Neural cell (in vitro differentiated cells): ENCODE results near the gene TRMO. TPM values are rescaled to one million over a fixed set of nuclear protein-coding genes. Genes with fewer than 3 reads are reported as not detected.

ENCODE experiments used
- H2AFZ ChIP-seq: fragments of 200-600, 300-800 bp; sonication (generic), shearing (Covaris generic); 2 replicates; pipeline ENCODE4 v1.6.0; 2014; ENCODE audit warnings: low read depth, mild to moderate bottlenecking, antibody characterized with exemption, low read length, moderate library complexity
- H3F3A ChIP-seq: fragments of 200-600 bp; shearing (Covaris generic); 2 replicates; pipeline ENCODE4 v1.6.1; 2016; ENCODE audit warnings: mild to moderate bottlenecking, moderate library complexity, mixed read lengths, antibody characterized with exemption, low read length; ENCODE audit not compliant: insufficient read depth, poor library complexity, severe bottlenecking
- H3K27ac ChIP-seq: fragments of 200-600, 300-800 bp; sonication (generic), shearing (Covaris generic); 2 replicates; pipeline ENCODE4 v1.5.1; 2014; ENCODE audit warnings: mild to moderate bottlenecking, low read length, moderate library complexity
- H3K27me3 ChIP-seq: fragments of 300-800, 200-600 bp; sonication (generic), shearing (Covaris generic); 2 replicates; pipeline ENCODE4 v1.6.0; 2014; ENCODE audit warnings: mild to moderate bottlenecking, low read depth, low read length, moderate library complexity; ENCODE audit not compliant: insufficient read depth
- H3K36me3 ChIP-seq: fragments of 300-800, 200-600 bp; sonication (generic), shearing (Covaris generic); 2 replicates; pipeline ENCODE4 v1.5.1; 2014; ENCODE audit warnings: mild to moderate bottlenecking, antibody characterized with exemption, low read length, moderate library complexity; ENCODE audit not compliant: insufficient read depth
- H3K4me2 ChIP-seq: fragments of 300-800, 200-600 bp; sonication (generic), shearing (Covaris generic); 2 replicates; pipeline ENCODE4 v1.6.0; 2014; ENCODE audit warnings: mild to moderate bottlenecking, low read length
- H3K4me3 ChIP-seq: fragments of 300-800, 200-600 bp; sonication (generic), shearing (Covaris generic); 2 replicates; pipeline ENCODE4 v1.5.1; 2014; ENCODE audit warnings: mild to moderate bottlenecking, low read length, moderate library complexity
- H3K79me2 ChIP-seq: fragments of 200-600 bp; shearing (Covaris generic); replicated peaks from 2 replicates; pipeline ENCODE4 v1.6.0; 2014; ENCODE audit warnings: mild to moderate bottlenecking, low read length, moderate library complexity; ENCODE audit not compliant: insufficient read depth
- H3K9ac ChIP-seq: fragments of 300-800, 200-600 bp; sonication (generic), shearing (Covaris generic); 2 replicates; pipeline ENCODE4 v1.6.1; 2016; ENCODE audit warnings: mild to moderate bottlenecking, low read length, mixed read lengths
- H3K9me2 ChIP-seq: fragments of 200-600 bp; shearing (Covaris generic); 2 replicates; pipeline ENCODE4 v1.6.1; 2016; ENCODE audit warnings: mild to moderate bottlenecking, low read length, mixed read lengths; ENCODE audit not compliant: insufficient read depth
- H3K9me3 ChIP-seq: fragments of 200-600, 300-800 bp; sonication (generic), shearing (Covaris generic); 2 replicates; pipeline ENCODE4 v1.6.1; 2016; ENCODE audit warnings: mild to moderate bottlenecking, mixed run types, low read length, moderate library complexity, mixed read lengths
- H4K20me1 ChIP-seq: fragments of 200-600 bp; shearing (Covaris generic); 2 replicates; pipeline ENCODE4 v1.6.1; 2016; ENCODE audit warnings: mild to moderate bottlenecking, mixed run types; ENCODE audit not compliant: insufficient read depth
- CTCF ChIP-seq: fragments of 450-650 bp; IDR thresholded peaks from 2 replicates; pipeline ENCODE4 v1.5.1; 2014; ENCODE audit warnings: antibody characterized with exemption, mild to moderate bottlenecking, moderate library complexity; ENCODE audit not compliant: poor library complexity, severe bottlenecking
- EP300 ChIP-seq: fragments of 450-650 bp; conservative IDR thresholded peaks from 2 replicates; pipeline ENCODE4 v1.6.1; 2014; ENCODE audit warnings: antibody characterized with exemption, mild to moderate bottlenecking, moderate library complexity; ENCODE audit not compliant: poor library complexity, severe bottlenecking
- EZH2 ChIP-seq: fragments of 200-600, 300-800 bp; shearing (Covaris generic), sonication (generic); IDR thresholded peaks from 2 replicates; pipeline ENCODE4 v1.6.1; 2014; ENCODE audit warnings: antibody characterized with exemption, low read length, borderline replicate concordance, mild to moderate bottlenecking; ENCODE audit not compliant: insufficient read depth, poor library complexity, severe bottlenecking
- MXI1 ChIP-seq: fragments of 450-650 bp; conservative IDR thresholded peaks from 2 replicates; pipeline ENCODE4 v1.6.1; 2014; ENCODE audit warnings: antibody characterized with exemption, mild to moderate bottlenecking; ENCODE audit not compliant: poor library complexity, severe bottlenecking
- POLR2AphosphoS5 ChIP-seq: IDR thresholded peaks from 2 replicates; pipeline ENCODE4 v1.6.1; 2012
- RAD21 ChIP-seq: fragments of 450-650 bp; conservative IDR thresholded peaks from 2 replicates; pipeline ENCODE4 v1.6.1; 2014; ENCODE audit warnings: antibody characterized with exemption, mild to moderate bottlenecking, moderate library complexity
- REST ChIP-seq: IDR thresholded peaks from 2 replicates; pipeline ENCODE4 v1.6.1; 2012; ENCODE audit warnings: borderline replicate concordance
- SMC3 ChIP-seq: fragments of 450-650 bp; conservative IDR thresholded peaks from 2 replicates; pipeline ENCODE4 v1.6.1; 2014; ENCODE audit warnings: antibody characterized with exemption, mild to moderate bottlenecking, moderate library complexity; ENCODE audit not compliant: poor library complexity
- TAF1 ChIP-seq: IDR thresholded peaks from 2 replicates; pipeline ENCODE4 v1.6.1; 2012; ENCODE audit warnings: low read depth
- polyA plus RNA-seq: library from polyadenylated mRNA; depleted of rRNA; stranded (reverse); fragments of >200 nt; gene quantifications from 2 replicates; pipeline ENCODE4 v1.2.3, GENCODE V29; 2014

TRMO gene
- polyA plus RNA-seq, 1 donor from 2014 or later = 15.4 TPM

GRCh38 chr9:97940741-97941140 is 18.4 kb upstream of the TRMO start:
- H3K36me3 ChIP-seq = no peaks in the 10 kb centered on the region
- H3K9me2 ChIP-seq = no peaks in the 10 kb centered on the region
- H3K9ac ChIP-seq = no peak overlapping the region
- H4K20me1 ChIP-seq = no peaks in the 10 kb centered on the region
- peaks cover 68% of the 10 kb centered on the region for H3K27me3 ChIP-seq
- TF ChIP-seq POLR2AphosphoS5 = peak; percentile 68
- TF ChIP-seq CTCF = no peak
- peak; percentile 85 for TF ChIP-seq EP300
- no peaks in the 10 kb centered on the region for H3K9me3 ChIP-seq
- H3K27ac ChIP-seq = peak overlapping the region; percentile 62
- H3K4me2 ChIP-seq = peak overlapping the region; percentile 37
- H2AFZ ChIP-seq = no peak overlapping the region
- no peaks in the 10 kb centered on the region for H3K79me2 ChIP-seq
- peak overlapping the region; percentile 22 for H3K4me3 ChIP-seq
- peaks cover under 1% of the 10 kb centered on the region for H3F3A ChIP-seq

GRCh38 chr9:97940233-97940632 is 17.9 kb upstream of the TRMO start:
- Histone ChIP-seq H3K9me3 (no peaks in the 10 kb centered on the region), H3K36me3 (no peaks in the 10 kb centered on the region), H3K4me2 (peak overlapping the region; percentile 37), H3K27me3 (peaks cover 69% of the 10 kb centered on the region), H3K4me3 (peak overlapping the region; percentile 22), H3K9ac (no peak overlapping the region), H3K79me2 (no peaks in the 10 kb centered on the region), H3K27ac (peak overlapping the region; percentile 62), H3K9me2 (no peaks in the 10 kb centered on the region), H3F3A (peaks cover 4% of the 10 kb centered on the region), H4K20me1 (no peaks in the 10 kb centered on the region), H2AFZ (no peak overlapping the region)
- TF ChIP-seq MXI1 (no peak), EP300 (no peak), POLR2AphosphoS5 (no peak), SMC3 (no peak), TAF1 (no peak), REST (no peak), EZH2 (no peak), CTCF (no peak), RAD21 (no peak)
